GM23338 (cell line): Measurements from ENCODE around the gene KIF22. TPM values are rescaled to one million over a fixed set of nuclear protein-coding genes. Genes with fewer than 3 reads are reported as not detected.

Source experiments
- ATAC-seq: fragments of 200-7000 bp; cut with Tn5 transposase; 3 replicates; pipeline ENCODE4 v1.9.1; 2020
- DNase-seq: peaks from one replicate; pipeline ENCODE4 v3.0.0-alpha.2; 2015; ENCODE audit warnings: low spot score
- H2AFZ ChIP-seq: fragments of 200-600 bp; sonication (generic); 2 replicates; pipeline ENCODE4 v1.8.0; 2016; ENCODE audit warnings: antibody characterized with exemption, mild to moderate bottlenecking, moderate library complexity
- H3F3A ChIP-seq: fragments of 200-600 bp; sonication (generic); replicated peaks from 2 replicates; pipeline ENCODE4 v1.8.0; 2017; ENCODE audit warnings: antibody characterized with exemption, mixed run types, low read depth
- H3K27ac ChIP-seq: fragments of 200-600 bp; sonication (generic); 2 replicates; pipeline ENCODE4 v1.6.1; 2016; ENCODE audit warnings: low read depth
- H3K27me3 ChIP-seq: fragments of 200-600 bp; sonication (generic); 2 replicates; pipeline ENCODE4 v1.8.0; 2016; ENCODE audit warnings: mild to moderate bottlenecking, mixed run types, moderate library complexity; ENCODE audit not compliant: insufficient read depth
- H3K36me3 ChIP-seq: fragments of 200-600 bp; sonication (generic); 2 replicates; pipeline ENCODE4 v1.8.0; 2016; ENCODE audit warnings: mild to moderate bottlenecking; ENCODE audit not compliant: insufficient read depth
- H3K4me1 ChIP-seq: fragments of 200-600 bp; sonication (generic); 2 replicates; pipeline ENCODE4 v1.8.0; 2016; ENCODE audit warnings: mild to moderate bottlenecking, moderate library complexity; ENCODE audit not compliant: insufficient read depth
- H3K4me2 ChIP-seq: fragments of 200-600 bp; sonication (generic); 2 replicates; pipeline ENCODE4 v1.7.1; 2017; ENCODE audit warnings: mixed run types
- H3K4me3 ChIP-seq: fragments of 200-600 bp; sonication (generic); 2 replicates; pipeline ENCODE4 v1.6.1; 2016; ENCODE audit warnings: mixed run types
- H3K79me2 ChIP-seq: fragments of 200-600 bp; sonication (generic); replicated peaks from 2 replicates; pipeline ENCODE4 v1.8.0; 2017; ENCODE audit warnings: mild to moderate bottlenecking; ENCODE audit not compliant: insufficient read depth
- H3K9me2 ChIP-seq: fragments of 200-600 bp; sonication (generic); 2 replicates; pipeline ENCODE4 v1.8.0; 2017; ENCODE audit not compliant: insufficient read depth
- H4K20me1 ChIP-seq: fragments of 200-600 bp; sonication (generic); replicated peaks from 2 replicates; pipeline ENCODE4 v1.8.0; 2017; ENCODE audit warnings: mild to moderate bottlenecking; ENCODE audit not compliant: insufficient read depth
- H3K27ac Mint-ChIP-seq: 2 replicates; pipeline ENCODE4 v1.8.0; 2020; ENCODE audit warnings: inconsistent platforms, mild to moderate bottlenecking, moderate library complexity, mixed read lengths
- H3K27me3 Mint-ChIP-seq: 3 replicates; pipeline ENCODE4 v1.8.0; 2022; ENCODE audit warnings: low read depth, mild to moderate bottlenecking, moderate library complexity, mixed read lengths, inconsistent platforms; ENCODE audit not compliant: insufficient read depth, poor library complexity
- H3K36me3 Mint-ChIP-seq: 3 replicates; pipeline ENCODE4 v1.8.0; 2021; ENCODE audit warnings: low read depth, mild to moderate bottlenecking, inconsistent platforms, moderate library complexity, mixed read lengths
- H3K4me1 Mint-ChIP-seq: 3 replicates; pipeline ENCODE4 v1.8.0; 2020; ENCODE audit warnings: mild to moderate bottlenecking, inconsistent platforms, mixed read lengths
- H3K4me3 Mint-ChIP-seq: 3 replicates; pipeline ENCODE4 v1.8.0; 2021; ENCODE audit warnings: moderate library complexity, mild to moderate bottlenecking, inconsistent platforms, mixed read lengths
- H3K9me3 Mint-ChIP-seq: 3 replicates; pipeline ENCODE4 v1.8.0; 2020; ENCODE audit warnings: moderate library complexity, mild to moderate bottlenecking, inconsistent platforms, mixed read lengths
- JUNB ChIP-seq: IDR thresholded peaks from one replicate; pipeline ENCODE4 v1.6.1; 2016; ENCODE audit warnings: antibody characterized with exemption; ENCODE audit not compliant: unreplicated experiment
- REST ChIP-seq: IDR thresholded peaks from one replicate; pipeline ENCODE4 v1.6.1; 2018; ENCODE audit warnings: antibody characterized with exemption; ENCODE audit not compliant: unreplicated experiment
- ZNF331 ChIP-seq: fragments of 250-450 bp; sonication (Bioruptor Pico); IDR thresholded peaks from 2 replicates; pipeline ENCODE4 v1.5.0; 2020; ENCODE audit warnings: low read depth, mild to moderate bottlenecking, moderate library complexity
- polyA plus RNA-seq: library from polyadenylated mRNA; unstranded; fragments of >200 nt; fragmentation: Nextera tagmentation; extraction: Ambion mirVana; gene quantifications from 2 replicates; pipeline ENCODE4 v1.2.1, GENCODE V29; 2016
- total RNA-seq: library from RNA; depleted of rRNA; stranded (reverse); fragments of >200 nt; shearing (Covaris generic); gene quantifications from 2 replicates; pipeline ENCODE4 v1.2.3, GENCODE V29; 2014

KIF22 gene
- total and polyA plus RNA-seq, 2 experiments from 2014 or later, result 110 to 192 TPM

- TF ChIP-seq REST (no peak), ZNF331 (no peak)
Measured at GRCh38 chr16:29807426-29808218, 17.1 kb downstream of the KIF22 start (continued).

- Histone ChIP-seq H3K27me3 (no peaks in the 10 kb centered on the region), H4K20me1 (peaks cover 13% of the 10 kb centered on the region; the same call in 1 of the 2 replicates), H3K79me2 (peaks cover 24% of the 10 kb centered on the region), H3K4me1 (peaks cover 53% of the 10 kb centered on the region), H3K9me2 (no peaks in the 10 kb centered on the region), H3K4me2 (peak overlapping the region; percentile 97), H3F3A (peaks cover 49% of the 10 kb centered on the region), H3K4me3 (peak overlapping the region; percentile 87), H3K27ac (peak overlapping the region; percentile 88), H2AFZ (no peak overlapping the region), H3K36me3 (peaks cover 9% of the 10 kb centered on the region; the same call in 1 of the 2 replicates)
- ATAC-seq (no peak), DNase-seq (no peak)
- Mint-ChIP-seq H3K4me1 (peaks cover 51% of the 10 kb centered on the region), H3K9me3 (peaks cover 3% of the 10 kb centered on the region), H3K4me3 (peak overlapping the region; percentile 86), H3K27me3 (peaks cover 45% of the 10 kb centered on the region), H3K27ac (peak overlapping the region; percentile 85), H3K36me3 (peaks cover 45% of the 10 kb centered on the region)
- TF ChIP-seq ZNF331 (no peak), JUNB (no peak), REST (no peak)
Measured at GRCh38 chr16:29808219-29808900, 17.8 kb downstream of the KIF22 start.
